ENCODE data around the gene POLR3A.

DNA sequence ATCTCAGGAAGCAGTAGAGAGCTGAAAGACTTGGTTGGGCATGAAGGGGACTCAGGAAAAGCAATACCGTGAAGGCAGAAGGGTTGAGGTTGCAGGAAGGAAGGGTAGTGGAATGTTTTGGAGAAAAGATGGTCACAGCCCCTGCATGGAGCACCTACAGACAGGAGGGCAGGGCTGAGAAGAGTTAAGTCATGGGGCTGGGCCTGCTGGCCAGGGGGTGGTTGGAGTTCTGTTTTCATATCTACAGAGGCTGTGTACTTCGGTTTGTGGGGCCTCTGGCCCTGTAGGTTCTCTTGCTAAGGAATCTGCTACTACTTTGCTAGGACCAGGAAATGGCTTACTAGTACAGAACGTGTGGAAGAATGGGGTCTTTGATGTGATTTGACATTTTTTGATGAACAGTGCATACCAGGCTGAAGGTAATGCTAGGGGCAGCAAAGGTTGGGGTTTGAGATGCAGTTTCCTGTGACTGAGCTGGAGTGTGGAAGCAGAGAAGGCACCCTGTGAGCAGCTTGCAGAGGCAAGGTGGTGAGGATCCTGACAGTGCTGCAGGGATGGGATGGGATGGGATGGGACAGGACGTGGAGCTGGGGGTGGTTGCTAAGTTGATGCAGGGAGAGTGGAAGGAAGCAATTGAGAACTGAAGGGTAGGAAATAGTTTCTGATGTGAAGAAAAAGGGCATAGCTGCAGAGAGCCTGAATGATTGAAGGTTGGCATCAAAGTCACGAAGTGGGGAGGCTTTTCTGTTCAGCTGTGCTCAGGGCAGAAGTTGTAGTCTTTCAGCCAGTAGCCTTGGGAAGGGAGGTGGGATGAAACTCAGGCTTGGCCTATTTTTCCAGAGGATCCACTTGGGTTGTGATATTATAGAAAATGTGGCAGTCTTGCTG, 12.1 kb upstream of the POLR3A start:
- no peak for TF ChIP-seq POLR2AphosphoS5 (IDR thresholded peaks at IDR 0.05; ENCODE audit: insufficient read depth in 1 of 2, low read depth in 1 of 2)
- TF ChIP-seq, protein P1, sequence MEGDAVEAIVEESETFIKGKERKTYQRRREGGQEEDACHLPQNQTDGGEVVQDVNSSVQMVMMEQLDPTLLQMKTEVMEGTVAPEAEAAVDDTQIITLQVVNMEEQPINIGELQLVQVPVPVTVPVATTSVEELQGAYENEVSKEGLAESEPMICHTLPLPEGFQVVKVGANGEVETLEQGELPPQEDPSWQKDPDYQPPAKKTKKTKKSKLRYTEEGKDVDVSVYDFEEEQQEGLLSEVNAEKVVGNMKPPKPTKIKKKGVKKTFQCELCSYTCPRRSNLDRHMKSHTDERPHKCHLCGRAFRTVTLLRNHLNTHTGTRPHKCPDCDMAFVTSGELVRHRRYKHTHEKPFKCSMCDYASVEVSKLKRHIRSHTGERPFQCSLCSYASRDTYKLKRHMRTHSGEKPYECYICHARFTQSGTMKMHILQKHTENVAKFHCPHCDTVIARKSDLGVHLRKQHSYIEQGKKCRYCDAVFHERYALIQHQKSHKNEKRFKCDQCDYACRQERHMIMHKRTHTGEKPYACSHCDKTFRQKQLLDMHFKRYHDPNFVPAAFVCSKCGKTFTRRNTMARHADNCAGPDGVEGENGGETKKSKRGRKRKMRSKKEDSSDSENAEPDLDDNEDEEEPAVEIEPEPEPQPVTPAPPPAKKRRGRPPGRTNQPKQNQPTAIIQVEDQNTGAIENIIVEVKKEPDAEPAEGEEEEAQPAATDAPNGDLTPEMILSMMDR (IDR thresholded peaks at IDR 0.05), result no peak
- TF ChIP-seq POLR2A (IDR thresholded peaks at IDR 0.05), result no peak
